ENCODE measurements around the gene CNNM3.
A peak's percentile ranks its signal among the peaks of the same experiment; 100 is the strongest.

GRCh38 chr2:96868555-96869280, 52.6 kb downstream of the CNNM3 start:
- peak; percentile 46 for TF ChIP-seq CTCF (IDR thresholded peaks at IDR 0.05; ENCODE audit: low read depth, low read length)
- TF ChIP-seq, protein P1, sequence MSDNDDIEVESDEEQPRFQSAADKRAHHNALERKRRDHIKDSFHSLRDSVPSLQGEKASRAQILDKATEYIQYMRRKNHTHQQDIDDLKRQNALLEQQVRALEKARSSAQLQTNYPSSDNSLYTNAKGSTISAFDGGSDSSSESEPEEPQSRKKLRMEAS (IDR thresholded peaks at IDR 0.05; ENCODE audit: low read depth, low read length), result no peak

All from NB4 (cell line).